ENCODE results near the gene SEMA3G. TPM values are rescaled to one million over a fixed set of nuclear protein-coding genes. Genes with fewer than 3 reads are reported as not detected.

The SEMA3G gene
- polyA plus RNA-seq, 2 of the 4 experiments (the other 2 are of a cell fraction), result 0.08 to 0.13 TPM

- ChIA-PET POLR2A (no interaction called here), CTCF (interaction anchor here (1.5 to 4.5 kb wide), 2 partner anchors 10 to 16 kb away, joined by 5 to 29 read pairs; no protein-coding TSS in a partner anchor)
- DNase-seq (ENCODE audit: low read depth in 1 of 2, low spot score in 1 of 2), result no peak
- H3K4me3 ChIP-seq, result no peak overlapping the region
- no peaks in the 10 kb centered on the region for H3K9me3 ChIP-seq
- no peaks in the 10 kb centered on the region; the same call in 2 of the 3 replicates for H3K4me1 ChIP-seq
- no peak for FAIRE-seq
- H3K4me2 ChIP-seq, result no peak overlapping the region
- no peak for TF ChIP-seq CHD4 (IDR thresholded peaks at IDR 0.05; ENCODE audit: borderline replicate concordance)
- TF ChIP-seq MAFK (IDR thresholded peaks at IDR 0.05; ENCODE audit: partially characterized antibody), result no peak
- TF ChIP-seq, protein P1, sequence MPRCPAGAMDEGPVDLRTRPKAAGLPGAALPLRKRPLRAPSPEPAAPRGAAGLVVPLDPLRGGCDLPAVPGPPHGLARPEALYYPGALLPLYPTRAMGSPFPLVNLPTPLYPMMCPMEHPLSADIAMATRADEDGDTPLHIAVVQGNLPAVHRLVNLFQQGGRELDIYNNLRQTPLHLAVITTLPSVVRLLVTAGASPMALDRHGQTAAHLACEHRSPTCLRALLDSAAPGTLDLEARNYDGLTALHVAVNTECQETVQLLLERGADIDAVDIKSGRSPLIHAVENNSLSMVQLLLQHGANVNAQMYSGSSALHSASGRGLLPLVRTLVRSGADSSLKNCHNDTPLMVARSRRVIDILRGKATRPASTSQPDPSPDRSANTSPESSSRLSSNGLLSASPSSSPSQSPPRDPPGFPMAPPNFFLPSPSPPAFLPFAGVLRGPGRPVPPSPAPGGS (IDR thresholded peaks at IDR 0.05), result no peak
- no peak for TF ChIP-seq CEBPB (IDR thresholded peaks at IDR 0.05)
- TF ChIP-seq POLR2A (IDR thresholded peaks at IDR 0.05; ENCODE audit: low read length), result no peak
- no peak for TF ChIP-seq ZC3H11A (IDR thresholded peaks at IDR 0.05)
- no peak for TF ChIP-seq HDAC2 (IDR thresholded peaks at IDR 0.05)
- TF ChIP-seq KDM5A (IDR thresholded peaks at IDR 0.05), result no peak
- TF ChIP-seq FOSB (CRISPR knock-in tag; IDR thresholded peaks at IDR 0.05), result no peak
- no peak for TF ChIP-seq EHMT2 (IDR thresholded peaks at IDR 0.05; ENCODE audit: low read depth)
- TF ChIP-seq JUNB (IDR thresholded peaks at IDR 0.05), result no peak
- TF ChIP-seq, protein P2, sequence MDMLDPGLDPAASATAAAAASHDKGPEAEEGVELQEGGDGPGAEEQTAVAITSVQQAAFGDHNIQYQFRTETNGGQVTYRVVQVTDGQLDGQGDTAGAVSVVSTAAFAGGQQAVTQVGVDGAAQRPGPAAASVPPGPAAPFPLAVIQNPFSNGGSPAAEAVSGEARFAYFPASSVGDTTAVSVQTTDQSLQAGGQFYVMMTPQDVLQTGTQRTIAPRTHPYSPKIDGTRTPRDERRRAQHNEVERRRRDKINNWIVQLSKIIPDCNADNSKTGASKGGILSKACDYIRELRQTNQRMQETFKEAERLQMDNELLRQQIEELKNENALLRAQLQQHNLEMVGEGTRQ (IDR thresholded peaks at IDR 0.05), result no peak
- TF ChIP-seq TP53 (CRISPR knock-in tag; IDR thresholded peaks at IDR 0.05), result no peak
- TF ChIP-seq CHD2 (IDR thresholded peaks at IDR 0.05; ENCODE audit: low read length, partially characterized antibody), result no peak
- no peak for TF ChIP-seq EHF (CRISPR knock-in tag; IDR thresholded peaks at IDR 0.05)
- no peak for TF ChIP-seq RCOR1 (IDR thresholded peaks at IDR 0.05; ENCODE audit: low read depth, low read length)
- TF ChIP-seq HES2 (IDR thresholded peaks at IDR 0.05), result no peak
- H3K27ac ChIP-seq, result no peak overlapping the region
- 91% methylated on average over 6 of the region's 6 CpGs for WGBS (ENCODE audit: missing lambda C conversion rate)
- no peak for ATAC-seq
Observed at GRCh38 chr3:52461874-52462273, 17.0 kb upstream of the SEMA3G start.

DNA sequence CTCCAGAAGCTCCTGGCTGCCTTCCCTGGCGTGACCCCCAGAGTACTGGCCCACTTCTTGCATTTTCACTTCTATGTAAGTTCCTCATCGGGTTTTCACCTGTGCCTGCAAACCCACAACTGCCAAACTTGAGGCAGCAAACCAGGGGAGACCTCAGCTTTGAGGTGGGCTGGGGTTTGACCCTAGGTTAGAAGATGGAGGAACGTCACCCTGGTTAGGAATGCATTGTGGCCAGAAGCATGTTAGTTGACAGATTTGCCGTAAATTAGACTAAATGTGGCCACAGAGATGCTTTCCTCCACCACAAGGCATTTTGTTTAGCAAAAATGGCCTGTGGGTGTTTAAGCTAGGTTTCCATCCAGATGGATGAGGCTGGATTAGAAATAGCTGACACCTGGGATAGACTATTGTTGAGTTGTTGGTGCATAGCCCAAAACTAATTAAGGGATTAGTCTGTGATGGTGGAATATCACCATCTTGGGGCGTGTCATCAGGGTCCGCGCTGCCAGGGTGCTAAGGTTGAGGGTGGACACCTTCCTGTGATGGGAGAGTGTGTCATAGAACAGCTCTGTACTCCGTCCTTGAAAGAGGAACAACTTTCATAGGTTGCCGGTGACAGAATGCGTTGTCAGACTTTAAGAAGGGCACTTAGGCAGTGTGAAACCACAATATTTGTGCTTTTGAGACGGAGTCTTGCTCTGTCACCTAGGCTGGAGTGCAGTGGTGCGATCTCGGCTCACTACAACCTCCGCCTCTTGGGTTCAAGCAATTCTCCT is 14.1 kb upstream of the SEMA3G start:
- DNase-seq (ENCODE audit: low read depth in 1 of 2, low spot score in 1 of 2) (no peak), FAIRE-seq (no peak), ATAC-seq (no peak)
- ChIA-PET CTCF (interaction anchor here (2.2 to 4.5 kb wide), 3 partner anchors 13 to 30 kb away, joined by 9 to 29 read pairs (median 14); no protein-coding TSS in a partner anchor), POLR2A (no interaction called here)
- no peak overlapping the region for H3K4me3 ChIP-seq
- WGBS (ENCODE audit: missing lambda C conversion rate), result 93% methylated on average over 14 of the region's 14 CpGs
- TF ChIP-seq JUN (IDR thresholded peaks at IDR 0.05), result no peak
- TF ChIP-seq EHMT2 (IDR thresholded peaks at IDR 0.05; ENCODE audit: low read depth), result no peak
- no peak for TF ChIP-seq REST (IDR thresholded peaks at IDR 0.05)
- TF ChIP-seq HOXA7 (CRISPR knock-in tag; IDR thresholded peaks at IDR 0.05), result no peak
- TF ChIP-seq HOXB13 (CRISPR knock-in tag; IDR thresholded peaks at IDR 0.05; ENCODE audit: low read depth), result no peak
- TF ChIP-seq GATA3 (IDR thresholded peaks at IDR 0.05; ENCODE audit: borderline replicate concordance), result no peak
- TF ChIP-seq MAX (IDR thresholded peaks at IDR 0.05), result no peak
- TF ChIP-seq CEBPB (IDR thresholded peaks at IDR 0.05), result no peak
- no peak for TF ChIP-seq HES2 (IDR thresholded peaks at IDR 0.05)
- no peak for TF ChIP-seq TP53 (CRISPR knock-in tag; IDR thresholded peaks at IDR 0.05)
- TF ChIP-seq RFX5 (IDR thresholded peaks at IDR 0.05), result no peak
- TF ChIP-seq SMC3 (IDR thresholded peaks at IDR 0.05), result no peak
- TF ChIP-seq, protein P1 (IDR thresholded peaks at IDR 0.05), result no peak
- no peak for TF ChIP-seq FOSL2 (IDR thresholded peaks at IDR 0.05)
- no peak for TF ChIP-seq FOSL2 (CRISPR knock-in tag; IDR thresholded peaks at IDR 0.05)
- TF ChIP-seq MAZ (IDR thresholded peaks at IDR 0.05; ENCODE audit: borderline replicate concordance, low read depth, low read length), result no peak
- TF ChIP-seq POLR2A (IDR thresholded peaks at IDR 0.05; ENCODE audit: low read length), result no peak
- no peak overlapping the region for H3K4me2 ChIP-seq
- peaks cover 11% of the 10 kb centered on the region; the same call in 2 of the 3 replicates for H3K4me1 ChIP-seq
- H3K27ac ChIP-seq, result no peak overlapping the region
- no peaks in the 10 kb centered on the region for H3K9me3 ChIP-seq
